ENCODE measurements around the gene RPS6KC1.
"Not testable (repeated sequence)": the region's sequence is repeated elsewhere in the genome, so short reads cannot be mapped to it uniquely, and the experiment has no call there.

Gene RPS6KC1

GRCh38 chr1:213111502-213111901 lies 60.5 kb downstream of the RPS6KC1 start:
- DNase-seq, result no peak

DNA sequence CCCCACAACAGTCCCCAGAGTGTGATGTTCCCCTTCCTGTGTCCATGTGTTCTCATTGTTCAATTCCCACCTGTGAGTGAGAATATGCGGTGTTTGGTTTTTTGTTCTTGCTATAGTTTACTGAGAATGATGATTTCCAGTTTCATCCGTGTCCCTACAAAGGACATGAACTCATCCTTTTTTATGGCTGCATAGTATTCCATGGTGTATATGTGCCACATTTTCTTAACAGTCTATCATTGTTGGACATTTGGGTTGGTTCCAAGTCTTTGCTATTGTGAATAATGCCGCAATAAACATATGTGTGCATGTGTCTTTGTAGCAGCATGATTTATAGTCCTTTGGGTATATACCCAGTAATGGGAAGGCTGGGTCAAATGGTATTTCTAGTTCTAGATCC lies 61.7 kb downstream of the RPS6KC1 start:
- not testable (repeated sequence) for DNase-seq

GRCh38 chr1:213117699-213118180 lies 66.7 kb downstream of the RPS6KC1 start:
- DNase-seq, result not testable (repeated sequence)

- no peak for DNase-seq
These were observed 68.8 kb downstream of the RPS6KC1 start for GRCh38 chr1:213119794-213120193.

GRCh38 chr1:213120386-213120785 lies 69.3 kb downstream of the RPS6KC1 start:
- DNase-seq, result no peak

- DNase-seq, result no peak
These were observed 69.9 kb downstream of the RPS6KC1 start for GRCh38 chr1:213120961-213121360.

GRCh38 chr1:213122514-213122929 lies 71.5 kb downstream of the RPS6KC1 start:
- no peak for DNase-seq

DNA sequence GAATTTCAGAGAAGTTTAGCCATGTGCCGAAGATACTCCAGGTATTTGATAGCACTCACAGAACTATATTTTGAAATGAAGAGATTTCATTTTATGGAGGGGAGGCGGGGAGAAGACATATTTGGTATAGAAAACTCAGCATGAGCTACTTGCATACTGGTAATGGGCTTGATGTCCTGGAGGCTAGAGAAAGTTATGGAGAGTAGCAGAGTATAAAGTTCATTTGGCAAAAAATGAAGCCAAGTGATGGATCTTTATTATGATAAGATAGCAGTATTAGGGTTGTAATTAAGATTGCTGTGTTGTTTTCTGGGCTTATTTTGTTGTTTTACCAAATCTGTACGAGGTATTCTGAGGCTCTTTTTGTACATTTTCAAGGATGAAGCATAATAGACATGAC lies 72.0 kb downstream of the RPS6KC1 start:
- DNase-seq, result no peak

DNA sequence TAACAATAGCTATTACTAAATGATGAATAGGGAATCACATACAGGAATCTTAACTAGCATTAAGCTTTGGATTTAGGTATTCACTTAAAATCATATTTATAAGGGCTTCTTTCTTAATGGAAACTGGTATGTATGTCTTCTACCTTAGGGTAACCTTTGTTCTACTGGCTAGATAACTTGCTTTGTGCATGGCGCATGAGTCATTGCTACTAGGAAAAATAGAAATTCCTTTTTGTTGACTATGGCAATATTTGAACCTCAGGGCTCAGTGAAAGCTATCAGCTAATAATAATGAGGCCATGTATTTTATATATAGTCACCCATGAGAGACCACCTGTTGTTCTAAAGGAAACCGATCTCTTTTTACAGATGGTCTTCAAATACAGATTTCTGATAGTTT lies 72.5 kb downstream of the RPS6KC1 start:
- no peak for DNase-seq

- no peak for DNase-seq
These were observed 73.5 kb downstream of the RPS6KC1 start for GRCh38 chr1:213124590-213124989.

- DNase-seq, result no peak
These were observed 74.6 kb downstream of the RPS6KC1 start for GRCh38 chr1:213125643-213126042.

DNA sequence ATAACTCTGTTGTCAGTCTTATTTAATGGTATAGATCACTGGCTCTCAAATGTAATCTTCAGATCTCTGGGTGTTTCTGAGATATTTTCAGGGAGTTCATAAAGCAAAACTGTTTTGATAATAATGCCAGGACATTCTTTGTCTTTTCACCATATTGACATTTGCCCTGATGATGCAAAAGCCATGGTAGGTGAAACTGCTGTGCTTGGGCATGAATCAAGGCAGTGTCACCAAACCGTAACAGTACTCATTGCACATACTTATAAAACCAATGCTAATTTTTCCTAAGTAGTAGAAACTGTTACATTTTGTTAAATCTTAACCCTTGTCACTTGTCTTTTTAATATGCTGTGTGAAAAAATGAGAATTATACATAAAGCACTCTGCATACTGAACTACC lies 76.0 kb downstream of the RPS6KC1 start:
- no peak for DNase-seq

- no peak for DNase-seq
These were observed 81.0 kb downstream of the RPS6KC1 start for GRCh38 chr1:213131851-213132655.

GRCh38 chr1:213135572-213135971 lies 84.5 kb downstream of the RPS6KC1 start:
- no peak for DNase-seq

DNA sequence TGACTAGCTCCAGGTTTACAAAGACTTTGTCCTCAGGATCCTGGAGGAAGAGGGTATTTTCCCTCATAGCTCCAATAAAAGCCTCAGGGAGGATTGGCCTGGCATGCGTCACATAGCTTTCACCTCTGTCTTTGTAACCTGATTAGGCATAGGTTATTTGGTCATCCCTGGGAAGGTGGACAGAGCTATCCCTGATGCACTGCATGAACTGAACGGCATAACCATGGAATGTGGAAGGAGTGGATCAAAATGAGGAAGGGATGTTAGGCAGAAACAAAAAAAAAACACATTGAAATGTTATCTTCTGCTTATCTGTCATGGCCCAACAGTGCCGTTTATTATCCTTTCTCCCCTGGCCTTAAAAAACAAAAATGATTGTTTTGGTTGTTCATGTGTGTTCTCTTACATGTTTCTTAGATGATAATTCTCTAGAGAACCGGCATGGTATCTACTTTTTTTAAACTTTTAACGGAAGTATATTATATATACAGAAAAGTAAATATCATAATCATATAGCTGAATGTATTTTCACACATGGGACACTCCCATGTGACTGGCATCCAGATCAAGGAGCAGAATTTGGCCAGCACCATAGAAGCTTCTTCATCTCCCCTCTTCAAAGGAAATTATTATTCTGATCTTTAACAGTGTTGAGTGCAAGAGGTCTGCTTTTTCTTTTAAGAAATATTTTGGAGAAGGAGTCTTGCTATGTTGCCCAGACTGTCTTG lies 85.3 kb downstream of the RPS6KC1 start:
- no peak for DNase-seq

DNA sequence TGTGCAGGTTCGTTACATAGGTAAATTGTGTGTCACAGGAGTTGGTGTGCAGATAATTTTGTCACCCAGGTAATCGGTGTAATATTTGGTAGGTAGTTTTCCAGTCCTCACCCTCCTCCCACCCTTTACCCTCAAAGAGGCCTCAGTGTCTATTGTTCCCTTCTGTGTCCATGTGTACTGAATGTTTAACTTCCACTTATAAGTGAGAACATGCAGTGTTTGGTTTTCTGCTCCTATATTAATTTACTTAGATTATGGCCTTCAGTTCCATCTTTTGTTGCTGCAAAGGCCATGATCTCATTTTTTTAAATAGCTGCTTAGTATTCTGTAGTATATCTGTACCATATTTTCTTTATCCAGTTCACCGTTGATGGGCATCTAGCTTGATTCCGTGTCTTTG lies 87.3 kb downstream of the RPS6KC1 start:
- DNase-seq, result no peak

DNA sequence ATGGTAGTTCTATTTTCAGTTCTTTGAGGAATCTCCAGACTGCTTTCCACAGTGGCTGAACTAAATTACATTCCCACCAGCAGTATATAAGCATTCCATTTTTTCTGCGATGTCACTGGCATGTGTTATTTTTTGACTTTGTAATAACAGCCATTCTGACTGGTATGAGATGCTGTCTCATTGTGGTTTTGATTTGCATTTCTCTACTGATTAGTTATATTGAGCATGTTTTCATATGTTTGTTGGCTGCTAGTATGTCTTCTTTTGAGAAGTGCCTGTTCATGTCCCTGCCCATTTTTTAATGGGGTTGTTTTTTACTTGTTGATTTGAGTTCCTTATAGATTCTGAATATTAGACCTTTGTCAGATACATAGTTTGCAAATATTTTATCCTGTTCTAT lies 87.9 kb downstream of the RPS6KC1 start:
- DNase-seq, result no peak

GRCh38 chr1:213148905-213149304 lies 97.9 kb downstream of the RPS6KC1 start:
- DNase-seq, result no peak

DNA sequence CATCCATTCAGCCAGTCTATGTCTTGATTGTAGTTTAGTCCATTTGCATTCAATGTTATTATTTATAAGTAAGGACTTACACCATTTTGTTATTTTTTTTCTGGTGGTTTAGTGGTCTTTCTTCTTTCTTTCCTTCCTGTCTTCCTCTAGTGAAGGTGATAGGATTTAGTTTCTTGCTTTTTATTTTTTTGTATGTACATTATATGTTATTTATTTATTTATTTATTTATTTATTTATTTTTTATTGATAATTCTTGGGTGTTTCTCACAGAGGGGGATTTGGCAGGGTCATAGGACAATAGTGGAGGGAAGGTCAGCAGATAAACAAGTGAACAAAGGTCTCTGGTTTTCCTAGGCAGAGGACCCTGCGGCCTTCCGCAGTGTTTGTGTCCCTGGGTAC lies 99.0 kb downstream of the RPS6KC1 start:
- DNase-seq, result not testable (repeated sequence)

DNA sequence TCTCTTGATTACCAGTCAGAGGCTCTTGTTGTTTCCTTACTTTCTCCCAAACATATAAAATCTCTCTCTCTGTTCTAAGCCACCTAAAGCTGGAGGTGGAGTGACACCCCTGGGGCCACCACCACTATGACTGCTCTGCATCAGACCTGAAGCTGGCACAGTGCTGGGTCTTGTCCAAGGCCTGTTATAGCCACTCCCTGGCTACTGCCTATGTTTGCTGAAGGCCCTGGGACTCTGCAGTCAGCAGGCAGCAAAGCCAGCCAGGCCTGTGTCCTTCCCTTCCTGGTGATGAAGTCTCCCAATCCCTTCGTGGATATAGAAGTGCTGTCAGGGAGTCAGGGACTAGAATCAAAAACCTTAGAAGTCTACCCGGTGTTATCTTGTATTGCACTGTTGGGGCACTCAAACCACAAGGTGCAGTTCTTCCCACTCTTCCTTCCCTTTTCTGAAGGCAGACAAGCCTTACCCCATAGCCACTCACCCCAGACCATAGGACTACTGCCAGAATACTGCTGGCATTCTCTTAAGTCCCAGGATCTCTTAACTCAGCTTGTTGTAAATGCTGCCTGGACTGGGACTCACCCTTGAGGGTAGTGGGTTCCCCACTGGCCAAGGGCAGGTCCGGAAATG lies 103.1 kb downstream of the RPS6KC1 start:
- DNase-seq, result no peak

DNA sequence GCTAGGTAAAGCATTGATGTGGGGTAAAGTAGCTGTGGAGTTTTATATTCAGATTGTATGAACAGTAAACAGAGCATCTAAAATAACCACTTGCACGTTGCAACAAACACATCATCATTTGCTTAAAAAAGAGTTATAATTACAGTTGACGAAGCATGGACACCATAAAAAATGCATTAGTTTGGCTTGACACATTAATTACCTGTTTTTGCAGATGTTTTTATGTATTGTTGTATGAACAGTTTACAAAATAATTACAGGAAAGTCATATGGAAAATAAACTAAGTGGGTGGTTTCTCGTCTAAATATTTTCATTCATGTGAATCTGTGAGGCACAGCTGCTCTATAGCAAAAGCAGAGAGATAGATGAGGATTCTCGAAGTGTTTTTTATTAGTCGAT lies 108.3 kb downstream of the RPS6KC1 start:
- no peak for DNase-seq

- not testable (repeated sequence) for DNase-seq
These were observed 109.4 kb downstream of the RPS6KC1 start for GRCh38 chr1:213160442-213160841.

- DNase-seq, result no peak
These were observed 111.3 kb downstream of the RPS6KC1 start for GRCh38 chr1:213162338-213162737.

DNA sequence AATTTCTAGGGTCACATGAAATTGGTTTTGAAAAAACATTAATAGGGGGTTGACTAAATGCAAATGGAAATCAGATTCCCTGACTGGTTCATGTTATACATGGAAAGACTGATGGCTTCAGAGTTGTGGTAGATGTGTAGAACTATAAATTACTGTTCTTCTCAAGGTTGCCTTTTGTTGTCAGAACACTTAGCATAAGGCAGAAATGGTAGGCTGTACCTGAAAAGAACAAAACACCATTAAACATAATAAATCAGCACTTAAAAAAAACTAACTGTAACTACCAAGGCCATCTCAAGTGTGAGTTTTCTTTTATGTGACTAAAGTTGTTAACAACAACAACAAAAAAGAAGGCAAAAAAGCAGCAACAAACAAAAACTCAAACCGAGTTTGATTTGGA lies 111.8 kb downstream of the RPS6KC1 start:
- DNase-seq, result no peak

Data from DMS79 (cell line).